ENCODE data around the gene CSAD. TPM values are rescaled to one million over a fixed set of nuclear protein-coding genes. Genes with fewer than 3 reads are reported as not detected.

CSAD gene
- total and polyA plus RNA-seq, 4 donors, result 21.7 to 48.8 (median 33.3) TPM

DNA sequence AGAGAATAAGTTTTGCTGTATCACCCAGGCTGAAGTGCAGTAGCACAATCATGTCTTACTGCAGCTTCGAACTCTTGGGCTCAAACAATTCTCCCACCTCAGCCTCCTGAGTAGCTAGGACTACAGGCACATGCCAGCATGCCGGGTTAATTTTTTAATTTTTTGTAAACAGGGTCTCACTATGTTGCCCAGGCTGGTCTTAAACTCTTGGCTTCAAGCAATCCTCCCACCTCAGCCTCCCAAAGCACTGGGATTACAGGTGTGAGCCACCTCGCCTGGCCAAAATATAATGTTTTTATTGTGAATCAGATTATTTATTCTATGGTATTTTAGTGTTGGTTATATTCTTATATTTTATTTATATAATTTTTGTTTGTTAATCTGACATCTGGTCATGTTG, 4.0 kb downstream of the CSAD start:
- Histone ChIP-seq H3K4me3 (no peak overlapping the region), H3K9ac (ENCODE audit: insufficient read depth in 1 of 2, low read length in 2 of 2) (no peak overlapping the region), H3K27me3 (ENCODE audit: control insufficient read depth in 3 of 3, insufficient read depth in 3 of 3, low read length in 2 of 3) (no peaks in the 10 kb centered on the region), H3K27ac (ENCODE audit: low read depth in 1 of 2, low read length in 1 of 2) (no peak overlapping the region), H3K9me3 (ENCODE audit: control insufficient read depth in 4 of 4, insufficient read depth in 3 of 4, low read length in 3 of 4) (no peaks in the 10 kb centered on the region), H3K4me1 (ENCODE audit: control insufficient read depth in 5 of 5, insufficient read depth in 5 of 5, low read length in 5 of 5) (peaks cover 1 to 17% (median 3%) of the 10 kb centered on the region in 5 donors), H3K36me3 (ENCODE audit: control insufficient read depth in 4 of 4, insufficient read depth in 4 of 4, low read length in 4 of 4) (peaks cover 0 to 7% (median 2%) of the 10 kb centered on the region in 4 donors)
- DNase-seq (no peak), ATAC-seq (ENCODE audit: insufficient read depth, low FRiP score) (no peak)
- 98 to 100% methylated on average over 3 of the region's 3 CpGs for WGBS, 2 donors
- TF ChIP-seq, protein P1, sequence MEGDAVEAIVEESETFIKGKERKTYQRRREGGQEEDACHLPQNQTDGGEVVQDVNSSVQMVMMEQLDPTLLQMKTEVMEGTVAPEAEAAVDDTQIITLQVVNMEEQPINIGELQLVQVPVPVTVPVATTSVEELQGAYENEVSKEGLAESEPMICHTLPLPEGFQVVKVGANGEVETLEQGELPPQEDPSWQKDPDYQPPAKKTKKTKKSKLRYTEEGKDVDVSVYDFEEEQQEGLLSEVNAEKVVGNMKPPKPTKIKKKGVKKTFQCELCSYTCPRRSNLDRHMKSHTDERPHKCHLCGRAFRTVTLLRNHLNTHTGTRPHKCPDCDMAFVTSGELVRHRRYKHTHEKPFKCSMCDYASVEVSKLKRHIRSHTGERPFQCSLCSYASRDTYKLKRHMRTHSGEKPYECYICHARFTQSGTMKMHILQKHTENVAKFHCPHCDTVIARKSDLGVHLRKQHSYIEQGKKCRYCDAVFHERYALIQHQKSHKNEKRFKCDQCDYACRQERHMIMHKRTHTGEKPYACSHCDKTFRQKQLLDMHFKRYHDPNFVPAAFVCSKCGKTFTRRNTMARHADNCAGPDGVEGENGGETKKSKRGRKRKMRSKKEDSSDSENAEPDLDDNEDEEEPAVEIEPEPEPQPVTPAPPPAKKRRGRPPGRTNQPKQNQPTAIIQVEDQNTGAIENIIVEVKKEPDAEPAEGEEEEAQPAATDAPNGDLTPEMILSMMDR (IDR thresholded peaks at IDR 0.05; ENCODE audit: control extremely low read depth, extremely low read depth), result no peak

DNA sequence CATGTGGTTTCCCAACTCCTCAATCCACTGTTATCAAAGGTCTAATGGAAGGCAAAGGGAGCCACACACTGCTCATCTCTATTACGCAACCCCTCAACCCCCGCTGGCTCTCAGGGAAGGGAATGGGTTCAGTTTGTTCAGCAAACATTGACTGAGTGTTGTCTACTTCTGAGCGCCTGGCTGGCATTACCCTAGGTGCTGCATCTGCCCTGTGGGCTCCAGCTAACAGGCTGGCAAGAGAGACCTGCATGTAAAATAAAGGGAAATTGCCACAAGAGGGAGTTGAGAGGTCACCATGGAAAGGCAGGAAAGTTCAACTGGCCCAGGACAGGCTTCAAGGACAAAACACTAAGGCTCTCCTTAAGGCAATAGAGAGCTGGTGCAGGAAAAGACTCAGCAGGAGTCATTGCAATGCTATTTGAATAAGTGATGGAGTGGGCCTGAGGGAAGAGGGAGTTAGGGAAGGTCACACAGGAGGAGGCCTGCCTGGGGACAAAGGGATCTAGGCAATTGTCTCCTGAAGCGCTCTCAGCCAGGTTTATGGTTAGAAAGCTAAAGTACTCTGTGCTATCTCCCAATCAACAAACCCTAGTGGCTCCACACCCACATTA, 5.7 kb downstream of the CSAD start:
- no peak overlapping the region for H3K9ac ChIP-seq (ENCODE audit: insufficient read depth in 1 of 2, low read length in 2 of 2)
- no peak overlapping the region for H3K4me3 ChIP-seq
- DNase-seq (no peak), ATAC-seq (ENCODE audit: insufficient read depth, low FRiP score) (no peak)
- 70 to 76% methylated on average over 4 of the region's 4 CpGs for WGBS, 2 donors
- H3K36me3 ChIP-seq (ENCODE audit: control insufficient read depth in 4 of 4, insufficient read depth in 4 of 4, low read length in 4 of 4), result peaks cover 0 to 10% (median 6%) of the 10 kb centered on the region in 4 donors
- TF ChIP-seq, protein P1 (IDR thresholded peaks at IDR 0.05; ENCODE audit: control extremely low read depth, extremely low read depth), result no peak
- H3K9me3 ChIP-seq (ENCODE audit: control insufficient read depth in 4 of 4, insufficient read depth in 3 of 4, low read length in 3 of 4), result no peaks in the 10 kb centered on the region
- no peaks in the 10 kb centered on the region for H3K27me3 ChIP-seq (ENCODE audit: control insufficient read depth in 3 of 3, insufficient read depth in 3 of 3, low read length in 2 of 3)
- H3K27ac ChIP-seq (ENCODE audit: low read depth in 1 of 2, low read length in 1 of 2), result no peak overlapping the region
- peaks cover 0 to 15% (median 0%) of the 10 kb centered on the region in 5 donors for H3K4me1 ChIP-seq (ENCODE audit: control insufficient read depth in 5 of 5, insufficient read depth in 5 of 5, low read length in 5 of 5)

DNA sequence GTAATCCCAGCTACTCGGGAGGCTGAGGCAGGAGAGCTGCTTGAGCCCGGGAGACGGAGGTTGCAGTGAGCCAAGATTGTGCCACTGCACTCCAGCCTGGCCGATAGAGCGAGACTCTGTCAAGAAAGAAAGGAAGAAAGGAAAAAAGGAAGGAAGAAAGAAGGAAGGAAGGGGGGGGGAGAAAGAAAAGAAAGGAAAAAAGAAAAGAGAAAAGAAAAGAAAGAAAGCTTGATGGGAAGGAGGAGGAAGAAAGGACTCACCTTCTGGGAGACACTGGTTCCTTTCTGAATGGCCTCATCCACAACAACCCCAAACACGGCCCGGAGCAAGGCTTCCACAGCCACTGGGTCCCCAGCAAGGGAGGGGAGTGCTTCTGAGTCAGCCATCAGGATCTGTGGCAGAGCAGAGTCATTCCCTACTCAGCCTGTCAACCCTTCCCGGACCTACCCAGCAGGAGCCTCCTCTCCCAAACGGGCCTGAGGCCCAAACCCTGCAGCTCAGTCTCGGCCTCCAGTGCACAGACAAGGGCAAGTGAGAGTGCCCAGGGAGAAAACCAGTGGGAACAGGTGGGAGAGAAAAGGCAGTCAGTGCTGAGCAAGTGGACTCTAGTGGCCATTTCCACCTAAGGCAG, 7.5 kb downstream of the CSAD start:
- H3K9me3 ChIP-seq (ENCODE audit: control insufficient read depth in 4 of 4, insufficient read depth in 3 of 4, low read length in 3 of 4), result no peaks in the 10 kb centered on the region
- H3K9ac ChIP-seq (ENCODE audit: insufficient read depth in 1 of 2, low read length in 2 of 2), result no peak overlapping the region
- H3K4me3 ChIP-seq, result no peak overlapping the region
- no peak for ATAC-seq (ENCODE audit: insufficient read depth, low FRiP score)
- H3K4me1 ChIP-seq (ENCODE audit: control insufficient read depth in 5 of 5, insufficient read depth in 5 of 5, low read length in 5 of 5), result peaks cover 0 to 5% (median 1%) of the 10 kb centered on the region in 5 donors
- no peak for DNase-seq
- WGBS, 2 donors, result 93% methylated on average over 10 of the region's 10 CpGs
- H3K27ac ChIP-seq (ENCODE audit: low read depth in 1 of 2, low read length in 1 of 2), result no peak overlapping the region
- H3K27me3 ChIP-seq (ENCODE audit: control insufficient read depth in 3 of 3, insufficient read depth in 3 of 3, low read length in 2 of 3), result no peaks in the 10 kb centered on the region
- peaks cover 0 to 12% (median 9%) of the 10 kb centered on the region in 4 donors for H3K36me3 ChIP-seq (ENCODE audit: control insufficient read depth in 4 of 4, insufficient read depth in 4 of 4, low read length in 4 of 4)
- TF ChIP-seq, protein P1 (IDR thresholded peaks at IDR 0.05; ENCODE audit: control extremely low read depth, extremely low read depth), result no peak

Data from lung (tissue), 12 donors.